Measurements from ENCODE around the gene FSTL4.
"Not testable (repeated sequence)": the region's sequence is repeated elsewhere in the genome, so short reads cannot be mapped to it uniquely, and the experiment has no call there.

Gene FSTL4

GRCh38 chr5:133399247-133399891, 213.0 kb downstream of the FSTL4 start:
- no peak for DNase-seq (ENCODE audit: low read depth)
- no peak overlapping the region for H3K4me3 ChIP-seq (ENCODE audit: low read depth, low read length)

GRCh38 chr5:133398646-133399101, 213.7 kb downstream of the FSTL4 start:
- no peak for DNase-seq (ENCODE audit: low read depth)
- no peak overlapping the region for H3K4me3 ChIP-seq (ENCODE audit: low read depth, low read length)

DNA sequence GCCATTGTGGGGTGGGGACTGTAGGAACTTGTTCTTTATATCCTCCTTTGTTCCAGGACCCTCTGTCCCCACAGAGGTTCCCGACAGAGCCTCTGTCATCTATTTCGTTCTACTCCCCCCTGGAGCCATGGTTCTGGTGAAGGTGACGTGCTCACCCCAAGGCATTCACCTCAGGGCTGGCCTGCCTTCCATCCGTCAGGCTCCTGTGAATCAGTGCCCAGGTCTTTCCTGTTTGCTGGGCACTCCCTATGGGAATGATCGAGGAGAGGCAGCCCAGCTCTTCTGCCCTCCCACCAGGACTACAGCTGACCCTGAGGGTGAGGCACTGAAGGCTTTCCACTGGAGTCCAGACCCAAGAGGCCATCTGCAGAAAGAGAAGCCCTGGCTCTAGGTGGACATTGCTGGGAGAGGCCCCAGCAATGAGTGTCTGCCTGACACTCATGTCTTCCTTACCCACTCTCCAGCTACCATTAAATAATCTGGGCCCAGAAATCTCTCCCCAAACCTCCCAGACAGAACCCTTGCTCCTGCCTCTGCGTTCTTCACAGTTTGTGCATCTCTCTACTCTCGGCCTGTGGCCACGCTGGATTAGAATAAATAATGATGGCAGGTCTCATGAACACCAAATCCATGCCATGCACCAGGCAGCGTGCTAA, 214.2 kb downstream of the FSTL4 start:
- no peak overlapping the region for H3K4me3 ChIP-seq (ENCODE audit: low read depth, low read length)
- DNase-seq (ENCODE audit: low read depth): no peak

DNA sequence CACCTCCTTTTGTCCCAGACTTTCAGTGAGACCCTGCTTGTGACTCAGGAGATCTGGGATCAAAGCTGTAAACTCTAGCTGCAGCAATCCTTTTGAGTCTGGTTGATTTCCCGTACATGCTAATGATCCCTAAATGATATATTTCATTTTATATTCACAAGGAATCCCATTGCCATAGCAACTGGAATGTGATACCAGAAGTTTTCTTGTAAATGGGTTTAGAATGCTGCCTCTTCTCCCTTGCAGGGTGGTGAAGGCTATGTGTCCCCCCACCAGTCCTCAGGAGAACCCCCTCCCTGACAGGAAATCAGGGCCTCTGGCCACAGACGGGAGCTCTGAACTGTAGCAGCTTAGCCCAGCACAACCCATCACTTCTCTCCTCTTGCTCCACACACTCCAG, 215.0 kb downstream of the FSTL4 start:
- no peak overlapping the region for H3K4me3 ChIP-seq (ENCODE audit: low read depth, low read length)
- DNase-seq (ENCODE audit: low read depth): no peak

DNA sequence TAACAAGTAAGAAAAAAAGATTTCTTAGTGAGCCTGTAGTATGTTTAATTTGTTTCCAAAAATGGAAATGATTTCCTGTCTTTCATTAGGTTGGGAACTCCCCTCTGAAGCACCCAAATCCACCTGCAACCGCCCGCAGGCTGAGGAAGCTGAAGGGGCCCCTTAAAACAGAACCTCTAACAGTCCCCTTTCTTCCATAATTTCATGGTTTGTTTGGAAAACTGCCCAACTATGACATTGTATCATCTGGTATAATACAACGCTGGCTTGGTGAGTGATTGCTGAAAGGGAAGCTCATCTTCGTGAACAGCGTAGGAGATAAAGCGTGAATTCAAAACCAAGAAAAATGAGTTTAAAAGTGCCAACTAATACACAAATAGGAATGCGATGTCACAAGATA, 215.5 kb downstream of the FSTL4 start:
- no peak overlapping the region for H3K4me3 ChIP-seq (ENCODE audit: low read depth, low read length)
- no peak for DNase-seq (ENCODE audit: low read depth)

- no peak for DNase-seq (ENCODE audit: low read depth)
- no peak overlapping the region for H3K4me3 ChIP-seq (ENCODE audit: low read depth, low read length)
Measured at GRCh38 chr5:133396187-133396741, 216.1 kb downstream of the FSTL4 start.

- not testable (repeated sequence) for H3K4me3 ChIP-seq (ENCODE audit: low read depth, low read length); DNase-seq (ENCODE audit: low read depth)
Measured at GRCh38 chr5:133395207-133395606, 217.1 kb downstream of the FSTL4 start.

- not testable (repeated sequence) for H3K4me3 ChIP-seq (ENCODE audit: low read depth, low read length); DNase-seq (ENCODE audit: low read depth)
Measured at GRCh38 chr5:133394477-133394817, 217.9 kb downstream of the FSTL4 start.

GRCh38 chr5:133393776-133394476, 218.4 kb downstream of the FSTL4 start:
- no peak for DNase-seq (ENCODE audit: low read depth)
- H3K4me3 ChIP-seq (ENCODE audit: low read depth, low read length): no peak overlapping the region

GRCh38 chr5:133392448-133392847, 219.9 kb downstream of the FSTL4 start:
- H3K4me3 ChIP-seq (ENCODE audit: low read depth, low read length): no peak overlapping the region
- no peak for DNase-seq (ENCODE audit: low read depth)

DNA sequence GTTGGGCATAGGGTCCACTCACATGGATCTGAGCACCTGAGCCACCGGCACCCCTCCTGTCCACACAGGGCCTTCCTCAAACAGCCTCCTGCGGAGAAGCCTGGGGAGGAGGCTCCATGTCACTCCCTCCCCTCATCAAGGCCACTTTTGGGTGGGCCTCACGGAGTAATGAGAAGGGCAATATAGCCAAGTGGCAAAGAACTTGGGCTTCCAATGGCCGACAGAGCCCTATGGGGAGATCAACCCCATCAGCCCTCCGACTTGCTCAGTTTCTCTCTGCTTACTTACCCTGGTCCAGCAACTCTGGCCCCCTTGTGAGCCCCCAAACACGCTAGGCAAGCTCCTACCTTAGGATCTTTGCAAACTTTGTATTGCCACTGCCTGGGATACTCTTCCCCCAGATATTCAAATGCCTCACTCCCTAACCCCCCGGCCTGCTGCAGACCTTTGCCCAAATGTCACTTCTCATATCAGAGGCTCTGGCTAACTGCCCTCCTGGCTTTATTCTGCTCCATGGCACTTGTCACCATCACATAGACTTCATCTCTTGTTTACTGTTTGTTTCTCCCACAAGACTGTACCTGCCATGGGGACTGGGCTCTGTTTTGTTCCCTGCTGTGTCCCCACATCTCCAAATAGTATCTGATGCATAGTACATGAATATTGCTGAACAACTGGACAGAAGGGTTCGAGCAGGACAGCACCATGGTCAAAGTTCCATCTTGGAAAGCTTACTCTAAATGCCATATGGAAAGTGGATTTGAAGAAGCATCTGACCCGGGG, 220.8 kb downstream of the FSTL4 start:
- H3K4me3 ChIP-seq (ENCODE audit: low read depth, low read length): no peak overlapping the region
- no peak for DNase-seq (ENCODE audit: low read depth)

DNA sequence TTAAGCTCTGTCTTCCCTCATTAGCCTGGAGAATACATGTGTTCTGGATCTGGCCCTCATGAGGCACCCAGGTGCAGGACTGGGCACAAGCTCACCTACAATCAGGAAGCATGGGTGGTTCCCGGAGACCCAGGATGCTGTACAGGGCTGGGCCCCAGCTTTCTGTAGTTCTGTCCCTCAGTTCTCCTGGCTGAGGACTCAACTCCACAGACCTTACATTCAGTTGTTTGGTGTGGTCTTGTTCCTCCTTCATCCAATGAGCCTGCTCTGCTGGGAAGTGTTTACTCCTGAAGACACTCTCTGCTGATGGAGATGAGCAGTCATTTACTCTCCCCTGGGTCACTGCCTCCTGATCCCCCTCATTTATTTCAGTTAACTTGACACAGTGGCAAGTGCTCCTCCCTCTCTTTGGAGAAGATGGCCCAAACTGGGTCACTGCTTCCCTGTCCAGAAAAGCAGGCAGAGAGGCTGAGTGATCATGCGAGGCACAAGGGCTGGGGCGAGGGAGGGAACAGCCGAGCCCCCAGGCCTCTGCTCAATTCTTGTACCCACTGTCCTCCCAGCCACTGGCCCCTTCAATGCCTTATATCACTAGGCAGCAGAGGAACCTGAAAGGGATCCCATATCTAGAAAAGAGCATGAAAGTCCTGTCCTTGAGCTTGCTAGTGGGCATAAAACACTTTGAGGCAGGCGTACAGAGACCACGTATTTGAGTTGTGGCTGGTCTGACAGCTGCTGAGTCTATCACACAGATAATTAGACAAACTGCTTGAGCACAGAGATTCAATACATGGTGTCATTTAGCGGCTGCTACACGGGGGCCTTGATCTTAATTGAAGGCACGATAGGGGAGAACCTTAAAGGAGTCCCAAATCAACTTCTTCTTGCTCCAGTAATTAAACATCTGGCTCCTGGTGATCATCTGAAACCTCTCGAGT, 221.7 kb downstream of the FSTL4 start:
- H3K4me3 ChIP-seq (ENCODE audit: low read depth, low read length): no peak overlapping the region
- no peak for DNase-seq (ENCODE audit: low read depth)

DNA sequence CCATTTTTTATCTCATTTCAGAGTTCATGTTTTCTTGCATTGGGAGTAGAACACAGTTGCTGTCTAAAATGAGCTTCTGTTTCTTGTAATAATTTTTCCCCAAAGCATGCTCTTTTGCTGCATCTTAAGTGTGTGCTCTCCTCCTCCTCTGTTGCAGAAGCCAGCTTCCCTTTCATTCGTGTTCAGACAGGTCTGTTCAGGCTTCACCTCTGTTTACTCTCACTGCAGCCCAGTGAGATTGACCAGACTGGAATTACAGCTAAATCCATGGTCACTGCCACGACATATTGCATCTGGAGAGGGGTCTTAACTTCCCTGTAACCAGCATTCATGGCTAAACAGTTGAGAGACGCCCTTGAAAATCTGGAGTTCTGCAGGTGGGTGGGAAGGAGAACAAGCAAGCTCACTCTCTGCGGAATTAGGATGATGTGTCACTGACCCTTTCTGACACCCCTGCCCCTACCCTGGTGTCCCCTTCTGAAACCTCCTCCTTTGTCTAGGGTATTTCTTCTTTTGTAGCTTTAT, 223.2 kb downstream of the FSTL4 start:
- no peak for DNase-seq (ENCODE audit: low read depth)
- no peak overlapping the region for H3K4me3 ChIP-seq (ENCODE audit: low read depth, low read length)

- DNase-seq (ENCODE audit: low read depth): no peak
- no peak overlapping the region for H3K4me3 ChIP-seq (ENCODE audit: low read depth, low read length)
Measured at GRCh38 chr5:133387621-133388020, 224.7 kb downstream of the FSTL4 start.

DNA sequence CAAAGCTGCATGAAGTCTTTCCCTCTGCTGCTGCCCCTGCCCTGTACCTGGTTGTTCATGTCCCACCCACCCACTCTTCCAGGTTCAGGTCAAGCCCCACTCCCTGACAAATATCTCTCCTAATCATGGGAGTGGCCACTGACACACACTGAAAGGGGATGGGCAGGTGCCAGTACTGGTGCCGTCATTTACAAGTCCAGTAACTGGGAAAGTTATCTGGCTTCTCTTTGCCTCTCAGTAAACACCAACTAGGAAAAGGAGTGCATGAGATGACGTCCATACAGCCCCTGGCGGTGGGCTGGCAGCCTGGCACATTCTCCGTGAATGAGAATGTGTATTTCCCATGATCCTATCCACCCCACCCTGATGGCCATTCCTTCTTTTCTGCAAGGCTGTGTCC, 225.2 kb downstream of the FSTL4 start:
- no peak overlapping the region for H3K4me3 ChIP-seq (ENCODE audit: low read depth, low read length)

DNA sequence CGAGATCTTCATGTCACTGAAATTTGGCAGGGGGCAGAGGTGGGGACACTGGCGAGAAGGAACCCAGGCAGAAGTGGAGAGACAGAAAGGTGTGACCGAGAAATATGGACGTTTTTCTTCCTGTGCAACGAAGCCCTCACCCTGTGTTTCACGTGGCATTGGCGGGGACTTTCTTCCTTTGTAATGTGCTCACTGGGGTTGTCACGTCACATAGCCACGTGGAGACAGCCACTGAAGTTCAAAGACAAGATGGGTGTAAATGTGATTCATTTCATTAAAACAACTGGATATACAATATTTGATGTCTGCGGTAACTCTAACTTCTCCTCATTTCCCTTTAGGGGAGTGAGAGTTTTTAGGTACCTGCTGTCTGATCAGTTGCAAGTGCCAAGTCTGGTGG, 225.7 kb downstream of the FSTL4 start:
- no peak overlapping the region for H3K4me3 ChIP-seq (ENCODE audit: low read depth, low read length)
- no peak for DNase-seq (ENCODE audit: low read depth)

More for the DNA sequence above, 225.2 kb downstream of the FSTL4 start:
- no peak for DNase-seq (ENCODE audit: low read depth)

DNA sequence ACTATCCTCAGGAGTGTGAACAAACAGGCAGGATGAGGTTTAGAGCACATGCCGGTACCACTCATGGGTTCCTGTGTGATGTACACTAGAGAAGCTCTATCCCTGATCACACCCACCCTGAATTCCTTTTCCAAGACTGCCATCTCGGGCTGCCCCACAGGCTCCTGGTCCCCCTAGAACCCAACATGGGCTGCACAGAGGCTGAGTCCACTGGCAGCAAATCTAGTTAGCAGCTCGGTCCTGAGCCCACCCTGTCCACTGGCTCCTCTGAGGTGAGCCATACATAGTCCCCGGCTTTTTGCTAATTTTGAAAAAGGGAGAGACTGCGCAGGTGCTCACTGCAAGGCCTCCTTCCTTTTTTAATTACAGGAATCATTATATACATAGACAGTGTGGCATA, 227.0 kb downstream of the FSTL4 start:
- DNase-seq (ENCODE audit: low read depth): no peak
- no peak overlapping the region for H3K4me3 ChIP-seq (ENCODE audit: low read depth, low read length)

GRCh38 chr5:133384903-133385302, 227.4 kb downstream of the FSTL4 start:
- DNase-seq (ENCODE audit: low read depth): no peak
- no peak overlapping the region for H3K4me3 ChIP-seq (ENCODE audit: low read depth, low read length)
